Fibroblast of pulmonary artery (primary cell): ENCODE data around the gene MBTD1.
"Not testable (repeated sequence)": the region's sequence is repeated elsewhere in the genome, so short reads cannot be mapped to it uniquely, and the experiment has no call there.

Experiments used
- DNase-seq: peaks from one replicate; pipeline ENCODE4 v3.0.0-alpha.2; 2010; ENCODE audit warnings: low read depth
- H3K4me3 ChIP-seq: replicated peaks from 2 replicates; pipeline ENCODE4 v1.5.1; 2011; ENCODE audit warnings: low read depth, mild to moderate bottlenecking, control low read depth, low read length, moderate library complexity
- CTCF ChIP-seq: IDR thresholded peaks from 2 replicates; pipeline ENCODE4 v1.5.1; 2011; ENCODE audit warnings: mild to moderate bottlenecking, control low read depth, low read length, inconsistent platforms; ENCODE audit errors: missing control alignments

The MBTD1 gene

GRCh38 chr17:51259564-51260236 is at the start of gene MBTD1:
TSS of gene MBTD1 (minus strand) at chr17:51260049. CDS start at chr17:51225161, 34,888 bp downstream.
- TF ChIP-seq CTCF: no peak
- DNase-seq: peak; percentile 97
- peak within 1 kb of the TSS; percentile 87 for H3K4me3 ChIP-seq

GRCh38 chr17:51305182-51305581 is 45.3 kb upstream of the MBTD1 start:
- DNase-seq: no peak
- H3K4me3 ChIP-seq: no peak overlapping the region
- TF ChIP-seq CTCF: no peak

- no peak for DNase-seq
- H3K4me3 ChIP-seq: no peak overlapping the region
- no peak for TF ChIP-seq CTCF
Observed at GRCh38 chr17:51299859-51300258, 40.0 kb upstream of the MBTD1 start.

- DNase-seq: peak; percentile 66
- no peak overlapping the region for H3K4me3 ChIP-seq
- peak; percentile 87 for TF ChIP-seq CTCF
Observed at GRCh38 chr17:51298508-51299371, 38.9 kb upstream of the MBTD1 start.

- not testable (repeated sequence) for DNase-seq, H3K4me3 ChIP-seq
Observed at GRCh38 chr17:51294338-51294737, 34.5 kb upstream of the MBTD1 start.

- no peak for DNase-seq
- H3K4me3 ChIP-seq: no peak overlapping the region
- no peak for TF ChIP-seq CTCF
Observed at GRCh38 chr17:51289696-51290111, 29.9 kb upstream of the MBTD1 start.

- DNase-seq: no peak
- H3K4me3 ChIP-seq: no peak overlapping the region
- no peak for TF ChIP-seq CTCF
Observed at GRCh38 chr17:51287412-51287811, 27.6 kb upstream of the MBTD1 start.
